Measurements from ENCODE around the gene SLC47A1. TPM values are rescaled to one million over a fixed set of nuclear protein-coding genes. Genes with fewer than 3 reads are reported as not detected.

SLC47A1 gene
- total and polyA plus RNA-seq, 2 of the 13 experiments (the other 11 are each of a cell fraction or from before 2014, with no cell fraction given), result 42.1 to 67.5 TPM

DNA sequence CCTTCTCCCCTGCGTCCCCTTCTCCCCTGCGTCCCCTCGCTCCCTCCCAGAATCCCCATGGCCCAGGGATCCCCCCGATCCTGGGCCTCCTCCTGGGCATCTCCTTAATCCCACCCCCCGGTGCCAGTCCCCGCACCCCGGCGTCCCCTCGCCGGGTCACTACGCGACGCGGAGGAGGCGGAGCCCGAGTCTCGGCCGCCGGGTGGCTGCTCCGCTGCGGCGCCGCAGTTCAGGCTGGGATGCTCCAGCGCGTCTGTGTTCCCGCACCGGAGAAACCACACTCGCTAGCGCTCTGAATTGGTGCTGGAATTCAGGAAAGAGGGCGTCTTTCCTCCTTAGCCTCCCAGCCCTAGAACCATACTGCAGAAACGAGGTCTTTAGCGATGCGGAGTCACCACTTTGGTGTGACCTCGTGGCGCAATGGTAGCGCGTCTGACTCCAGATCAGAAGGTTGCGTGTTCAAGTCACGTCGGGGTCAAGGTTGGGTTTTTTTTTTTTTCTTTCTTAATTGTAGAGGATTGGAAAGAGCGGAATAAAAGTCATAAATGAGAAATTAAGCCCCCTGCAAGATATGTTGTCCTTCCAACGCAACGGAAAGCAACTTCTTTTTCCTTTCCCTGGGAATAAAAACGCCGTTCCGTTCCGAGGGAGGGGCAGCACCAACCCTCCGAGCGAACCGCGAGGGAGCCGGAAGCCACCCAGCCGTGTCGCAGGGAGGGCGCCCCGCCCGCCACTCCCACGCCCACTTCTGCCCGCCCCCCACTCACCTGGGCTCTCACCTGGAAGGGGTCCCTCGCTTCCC is 25.7 kb upstream of the SLC47A1 start (continued):
- TF ChIP-seq STAG1 (CRISPR knock-in tag; IDR thresholded peaks at IDR 0.05), result no peak
- TF ChIP-seq ZNF205 (CRISPR knock-in tag; IDR thresholded peaks at IDR 0.05), result peak; percentile 90
- peak; percentile 57 for TF ChIP-seq YY1 (IDR thresholded peaks at IDR 0.05; ENCODE audit: insufficient read depth, insufficient replicate concordance, low read depth, low read length)
- TF ChIP-seq ZNF883 (CRISPR knock-in tag; IDR thresholded peaks at IDR 0.05; ENCODE audit: not compliant biosample characterization), result peak; percentile 30
- TF ChIP-seq, protein P1, sequence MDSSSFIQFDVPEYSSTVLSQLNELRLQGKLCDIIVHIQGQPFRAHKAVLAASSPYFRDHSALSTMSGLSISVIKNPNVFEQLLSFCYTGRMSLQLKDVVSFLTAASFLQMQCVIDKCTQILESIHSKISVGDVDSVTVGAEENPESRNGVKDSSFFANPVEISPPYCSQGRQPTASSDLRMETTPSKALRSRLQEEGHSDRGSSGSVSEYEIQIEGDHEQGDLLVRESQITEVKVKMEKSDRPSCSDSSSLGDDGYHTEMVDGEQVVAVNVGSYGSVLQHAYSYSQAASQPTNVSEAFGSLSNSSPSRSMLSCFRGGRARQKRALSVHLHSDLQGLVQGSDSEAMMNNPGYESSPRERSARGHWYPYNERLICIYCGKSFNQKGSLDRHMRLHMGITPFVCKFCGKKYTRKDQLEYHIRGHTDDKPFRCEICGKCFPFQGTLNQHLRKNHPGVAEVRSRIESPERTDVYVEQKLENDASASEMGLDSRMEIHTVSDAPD (CRISPR knock-in tag; IDR thresholded peaks at IDR 0.05), result peak; percentile 71
- TF ChIP-seq, protein P2, sequence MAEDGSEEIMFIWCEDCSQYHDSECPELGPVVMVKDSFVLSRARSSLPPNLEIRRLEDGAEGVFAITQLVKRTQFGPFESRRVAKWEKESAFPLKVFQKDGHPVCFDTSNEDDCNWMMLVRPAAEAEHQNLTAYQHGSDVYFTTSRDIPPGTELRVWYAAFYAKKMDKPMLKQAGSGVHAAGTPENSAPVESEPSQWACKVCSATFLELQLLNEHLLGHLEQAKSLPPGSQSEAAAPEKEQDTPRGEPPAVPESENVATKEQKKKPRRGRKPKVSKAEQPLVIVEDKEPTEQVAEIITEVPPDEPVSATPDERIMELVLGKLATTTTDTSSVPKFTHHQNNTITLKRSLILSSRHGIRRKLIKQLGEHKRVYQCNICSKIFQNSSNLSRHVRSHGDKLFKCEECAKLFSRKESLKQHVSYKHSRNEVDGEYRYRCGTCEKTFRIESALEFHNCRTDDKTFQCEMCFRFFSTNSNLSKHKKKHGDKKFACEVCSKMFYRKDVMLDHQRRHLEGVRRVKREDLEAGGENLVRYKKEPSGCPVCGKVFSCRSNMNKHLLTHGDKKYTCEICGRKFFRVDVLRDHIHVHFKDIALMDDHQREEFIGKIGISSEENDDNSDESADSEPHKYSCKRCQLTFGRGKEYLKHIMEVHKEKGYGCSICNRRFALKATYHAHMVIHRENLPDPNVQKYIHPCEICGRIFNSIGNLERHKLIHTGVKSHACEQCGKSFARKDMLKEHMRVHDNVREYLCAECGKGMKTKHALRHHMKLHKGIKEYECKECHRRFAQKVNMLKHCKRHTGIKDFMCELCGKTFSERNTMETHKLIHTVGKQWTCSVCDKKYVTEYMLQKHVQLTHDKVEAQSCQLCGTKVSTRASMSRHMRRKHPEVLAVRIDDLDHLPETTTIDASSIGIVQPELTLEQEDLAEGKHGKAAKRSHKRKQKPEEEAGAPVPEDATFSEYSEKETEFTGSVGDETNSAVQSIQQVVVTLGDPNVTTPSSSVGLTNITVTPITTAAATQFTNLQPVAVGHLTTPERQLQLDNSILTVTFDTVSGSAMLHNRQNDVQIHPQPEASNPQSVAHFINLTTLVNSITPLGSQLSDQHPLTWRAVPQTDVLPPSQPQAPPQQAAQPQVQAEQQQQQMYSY (CRISPR knock-in tag; IDR thresholded peaks at IDR 0.05), result no peak
- peak; percentile 82; the same call in 1 of the 2 replicates for TF ChIP-seq CBX5 (CRISPR knock-in tag; IDR thresholded peaks at IDR 0.05; ENCODE audit: borderline replicate concordance)
- TF ChIP-seq NONO (IDR thresholded peaks at IDR 0.05), result no peak
- peak; percentile 58 for TF ChIP-seq NONO (CRISPR knock-in tag; conservative IDR thresholded peaks at IDR 0.05)
- peak; percentile 64; the same call in 1 of the 2 replicates for TF ChIP-seq BORCS8-MEF2B (CRISPR knock-in tag; IDR thresholded peaks at IDR 0.05)
- no peak for TF ChIP-seq ZNF614 (CRISPR knock-in tag; IDR thresholded peaks at IDR 0.05; ENCODE audit: borderline replicate concordance)
- 0 out of 2 replicates have a peak, but pooled peaks have one; percentile 33 for TF ChIP-seq ZSCAN30 (CRISPR knock-in tag; IDR thresholded peaks at IDR 0.05)
- TF ChIP-seq ZNF292 (CRISPR knock-in tag; IDR thresholded peaks at IDR 0.05; ENCODE audit: borderline replicate concordance, low read depth), result no peak; the same call in 1 of the 2 replicates
- TF ChIP-seq, protein P3, sequence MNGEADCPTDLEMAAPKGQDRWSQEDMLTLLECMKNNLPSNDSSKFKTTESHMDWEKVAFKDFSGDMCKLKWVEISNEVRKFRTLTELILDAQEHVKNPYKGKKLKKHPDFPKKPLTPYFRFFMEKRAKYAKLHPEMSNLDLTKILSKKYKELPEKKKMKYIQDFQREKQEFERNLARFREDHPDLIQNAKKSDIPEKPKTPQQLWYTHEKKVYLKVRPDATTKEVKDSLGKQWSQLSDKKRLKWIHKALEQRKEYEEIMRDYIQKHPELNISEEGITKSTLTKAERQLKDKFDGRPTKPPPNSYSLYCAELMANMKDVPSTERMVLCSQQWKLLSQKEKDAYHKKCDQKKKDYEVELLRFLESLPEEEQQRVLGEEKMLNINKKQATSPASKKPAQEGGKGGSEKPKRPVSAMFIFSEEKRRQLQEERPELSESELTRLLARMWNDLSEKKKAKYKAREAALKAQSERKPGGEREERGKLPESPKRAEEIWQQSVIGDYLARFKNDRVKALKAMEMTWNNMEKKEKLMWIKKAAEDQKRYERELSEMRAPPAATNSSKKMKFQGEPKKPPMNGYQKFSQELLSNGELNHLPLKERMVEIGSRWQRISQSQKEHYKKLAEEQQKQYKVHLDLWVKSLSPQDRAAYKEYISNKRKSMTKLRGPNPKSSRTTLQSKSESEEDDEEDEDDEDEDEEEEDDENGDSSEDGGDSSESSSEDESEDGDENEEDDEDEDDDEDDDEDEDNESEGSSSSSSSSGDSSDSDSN (CRISPR knock-in tag; IDR thresholded peaks at IDR 0.05), result peak; percentile 87
- TF ChIP-seq ZBTB21 (CRISPR knock-in tag; IDR thresholded peaks at IDR 0.05), result no peak
- no peak for TF ChIP-seq TRIM24 (CRISPR knock-in tag; IDR thresholded peaks at IDR 0.05)
- no peak for TF ChIP-seq ZNF660 (CRISPR knock-in tag; IDR thresholded peaks at IDR 0.05; ENCODE audit: borderline replicate concordance, low read depth)
- no peak for TF ChIP-seq KDM6A (CRISPR knock-in tag; IDR thresholded peaks at IDR 0.05; ENCODE audit: low read depth)
- TF ChIP-seq ZNF781 (CRISPR knock-in tag; IDR thresholded peaks at IDR 0.05; ENCODE audit: borderline replicate concordance, not compliant biosample characterization), result no peak
- no peak for TF ChIP-seq SOX6 (IDR thresholded peaks at IDR 0.05)
- TF ChIP-seq SOX6 (CRISPR knock-in tag; IDR thresholded peaks at IDR 0.05), result peak; percentile 69
- no peak for TF ChIP-seq PCBP1 (IDR thresholded peaks at IDR 0.05; ENCODE audit: borderline replicate concordance, low read depth, low read length)
- TF ChIP-seq ZNF569 (CRISPR knock-in tag; IDR thresholded peaks at IDR 0.05; ENCODE audit: borderline replicate concordance), result no peak
